HUES64 (cell line): Measurements from ENCODE around the gene CREB3L2.
A peak's percentile ranks its signal among the peaks of the same experiment; 100 is the strongest.
"Not testable (repeated sequence)": the region's sequence is repeated elsewhere in the genome, so short reads cannot be mapped to it uniquely, and the experiment has no call there.

Experiments
- H3K27ac ChIP-seq: 2 replicates; pipeline ENCODE4 v1.7.0; 2013; ENCODE audit warnings: low read depth, low read length, inconsistent platforms
- H3K27me3 ChIP-seq: 2 replicates; pipeline ENCODE4 v1.6.1; 2013; ENCODE audit warnings: mild to moderate bottlenecking, low read length; ENCODE audit not compliant: insufficient read depth
- H3K36me3 ChIP-seq: 2 replicates; pipeline ENCODE4 v1.6.1; 2013; ENCODE audit warnings: mild to moderate bottlenecking, low read length; ENCODE audit not compliant: insufficient read depth
- H3K4me1 ChIP-seq: 2 replicates; pipeline ENCODE4 v1.6.1; 2013; ENCODE audit warnings: mild to moderate bottlenecking, low read length, moderate library complexity; ENCODE audit not compliant: insufficient read depth
- H3K4me3 ChIP-seq: 2 replicates; pipeline ENCODE4 v1.5.1; 2013; ENCODE audit warnings: mild to moderate bottlenecking, low read length, moderate library complexity
- H3K9ac ChIP-seq: 2 replicates; pipeline ENCODE4 v1.6.1; 2013; ENCODE audit warnings: mild to moderate bottlenecking, low read depth, low read length
- H3K9me3 ChIP-seq: 2 replicates; pipeline ENCODE4 v1.6.1; 2013; ENCODE audit warnings: low read depth, low read length; ENCODE audit not compliant: insufficient read depth
- WGBS: fragments of 150-250, 120-280 bp; methylation state at CpG from one replicate; pipeline ENCODE4 v1.1.7; 2013; ENCODE audit warnings: missing lambda C conversion rate; 5-methylcytosine and 5-hydroxymethylcytosine counted together

The CREB3L2 gene

GRCh38 chr7:137968339-137968738 is 33.5 kb downstream of the CREB3L2 start:
- 97% methylated on average over 4 of the region's 4 CpGs for WGBS
- H3K9ac ChIP-seq, H3K9me3 ChIP-seq, H3K27ac ChIP-seq, H3K27me3 ChIP-seq, H3K36me3 ChIP-seq, H3K4me3 ChIP-seq: not testable (repeated sequence)
- H3K4me1 ChIP-seq = peaks cover 19% of the 10 kb centered on the region; the same call in 1 of the 2 replicates

DNA sequence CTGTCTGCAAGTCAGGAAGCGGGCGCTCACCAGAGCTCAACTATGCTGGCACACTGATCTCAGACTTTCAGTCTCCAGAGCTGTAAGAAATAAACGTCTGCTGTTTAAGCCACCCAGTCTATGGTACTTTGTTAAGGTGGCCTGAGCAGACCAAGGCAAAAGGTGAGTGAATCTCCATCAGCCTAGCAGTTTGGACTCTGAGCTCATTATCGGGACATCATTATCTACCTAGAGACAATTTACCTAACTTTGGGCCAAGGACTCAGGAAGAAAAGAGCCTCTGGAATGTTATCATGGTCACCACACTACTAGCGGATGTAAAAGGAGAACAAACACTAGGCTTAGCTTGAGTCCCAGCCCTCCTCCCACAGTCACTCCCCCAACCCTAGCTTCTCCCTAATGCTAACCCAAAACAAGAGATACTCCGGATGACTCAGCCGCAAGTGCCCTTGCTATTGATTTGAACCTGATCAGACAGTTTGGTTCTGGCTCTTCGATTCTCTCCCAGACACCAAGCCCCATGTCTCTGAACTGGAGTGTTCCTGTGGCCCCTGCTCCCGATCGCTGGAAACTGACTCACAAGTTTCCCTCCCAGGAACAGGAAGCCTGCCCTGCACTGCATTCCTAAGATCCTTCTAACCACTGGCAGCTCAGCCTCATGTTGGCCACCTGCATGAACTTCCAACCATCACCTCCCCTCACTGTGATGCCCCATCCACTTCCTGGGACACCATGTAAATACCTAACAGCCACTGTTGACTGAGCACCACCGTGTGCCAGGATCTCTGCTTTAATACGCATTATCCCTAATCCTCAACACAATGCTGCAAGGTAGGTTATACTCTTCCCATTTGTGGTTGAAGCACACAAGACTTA is 34.5 kb downstream of the CREB3L2 start:
- Histone ChIP-seq H3K27ac (peak overlapping the region; percentile 38; the same call in 1 of the 2 replicates), H3K4me1 (peaks cover 22% of the 10 kb centered on the region; the same call in 1 of the 2 replicates), H3K4me3 (no peak overlapping the region), H3K36me3 (no peaks in the 10 kb centered on the region), H3K9me3 (no peaks in the 10 kb centered on the region), H3K27me3 (no peaks in the 10 kb centered on the region), H3K9ac (no peak overlapping the region)
- 74% methylated on average over 12 of the region's 12 CpGs for WGBS

DNA sequence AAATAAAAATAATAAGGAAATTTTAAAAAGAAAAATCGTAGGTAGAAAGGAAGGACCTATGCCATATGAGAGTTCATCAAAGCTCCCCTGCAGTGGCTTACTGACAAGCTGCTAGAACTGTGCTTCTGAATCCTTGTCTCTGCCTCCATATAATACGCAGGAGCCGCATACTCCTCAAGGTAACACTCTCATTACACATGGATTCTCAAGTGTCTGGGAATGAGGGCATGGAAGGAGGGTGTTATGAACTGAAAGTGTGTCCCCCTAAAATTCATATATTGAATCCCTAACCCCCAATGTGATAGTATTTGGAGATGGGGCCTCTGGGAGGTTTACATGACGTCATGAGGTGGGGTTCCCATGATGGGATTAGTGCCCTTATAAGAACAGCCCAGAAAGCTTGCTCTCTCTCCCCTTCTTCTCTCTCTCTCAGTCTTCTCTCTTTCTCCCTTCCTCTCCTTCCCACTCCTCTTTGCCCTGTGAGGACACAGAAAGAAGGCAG is 35.2 kb downstream of the CREB3L2 start:
- 94% methylated on average over 3 of the region's 4 CpGs for WGBS
- Histone ChIP-seq H3K4me3 (no peak overlapping the region), H3K9me3 (no peaks in the 10 kb centered on the region), H3K4me1 (peaks cover 22% of the 10 kb centered on the region; the same call in 1 of the 2 replicates), H3K36me3 (no peaks in the 10 kb centered on the region), H3K9ac (no peak overlapping the region), H3K27me3 (no peaks in the 10 kb centered on the region), H3K27ac (peak overlapping the region; percentile 27; the same call in 1 of the 2 replicates)

GRCh38 chr7:137965942-137966640 is 35.8 kb downstream of the CREB3L2 start:
- peaks cover 22% of the 10 kb centered on the region; the same call in 1 of the 2 replicates for H3K4me1 ChIP-seq
- no peaks in the 10 kb centered on the region for H3K9me3 ChIP-seq
- 81% methylated on average over 2 of the region's 2 CpGs for WGBS
- no peaks in the 10 kb centered on the region for H3K27me3 ChIP-seq
- no peak overlapping the region for H3K9ac ChIP-seq
- no peak overlapping the region for H3K27ac ChIP-seq
- H3K4me3 ChIP-seq = no peak overlapping the region
- no peaks in the 10 kb centered on the region for H3K36me3 ChIP-seq

GRCh38 chr7:137964824-137965545 is 36.9 kb downstream of the CREB3L2 start:
- WGBS = 98% methylated on average over 14 of the region's 14 CpGs
- Histone ChIP-seq H3K9me3 (no peaks in the 10 kb centered on the region), H3K27ac (no peak overlapping the region)

GRCh38 chr7:137962875-137963507 is 38.9 kb downstream of the CREB3L2 start:
- Histone ChIP-seq H3K4me3 (no peak overlapping the region), H3K27ac (no peak overlapping the region), H3K27me3 (no peaks in the 10 kb centered on the region), H3K9ac (no peak overlapping the region), H3K36me3 (peaks cover 8% of the 10 kb centered on the region; the same call in 1 of the 2 replicates), H3K4me1 (peaks cover 22% of the 10 kb centered on the region; the same call in 1 of the 2 replicates), H3K9me3 (no peaks in the 10 kb centered on the region)
- 84% methylated on average over 6 of the region's 7 CpGs for WGBS

More at GRCh38 chr7:137964824-137965545, 36.9 kb downstream of the CREB3L2 start:
- Histone ChIP-seq H3K9ac (no peak overlapping the region), H3K4me1 (peaks cover 22% of the 10 kb centered on the region; the same call in 1 of the 2 replicates), H3K4me3 (no peak overlapping the region), H3K27me3 (no peaks in the 10 kb centered on the region), H3K36me3 (no peaks in the 10 kb centered on the region)

- WGBS = 85% methylated on average over 5 of the region's 5 CpGs
- no peaks in the 10 kb centered on the region for H3K9me3 ChIP-seq
- H3K9ac ChIP-seq = no peak overlapping the region
- peaks cover 20% of the 10 kb centered on the region for H3K4me1 ChIP-seq
- H3K27ac ChIP-seq = no peak overlapping the region
- no peak overlapping the region for H3K4me3 ChIP-seq
- H3K36me3 ChIP-seq = peaks cover 9% of the 10 kb centered on the region; the same call in 1 of the 2 replicates
- H3K27me3 ChIP-seq = no peaks in the 10 kb centered on the region
Observed at GRCh38 chr7:137962491-137962874, 39.4 kb downstream of the CREB3L2 start.

- peaks cover 9% of the 10 kb centered on the region; the same call in 1 of the 2 replicates for H3K36me3 ChIP-seq
- no peaks in the 10 kb centered on the region for H3K9me3 ChIP-seq
- no peak overlapping the region for H3K27ac ChIP-seq
- H3K4me1 ChIP-seq = peaks cover 19% of the 10 kb centered on the region
- no peaks in the 10 kb centered on the region for H3K27me3 ChIP-seq
- H3K4me3 ChIP-seq = no peak overlapping the region
- no peak overlapping the region for H3K9ac ChIP-seq
- 95% methylated on average over 11 of the region's 11 CpGs for WGBS
Observed at GRCh38 chr7:137961200-137962177, 40.4 kb downstream of the CREB3L2 start.

- WGBS = no CpG with 5 or more reads among the region's 1 CpG
- Histone ChIP-seq H3K4me1 (peaks cover 23% of the 10 kb centered on the region), H3K27ac (no peak overlapping the region), H3K4me3 (no peak overlapping the region), H3K9me3 (no peaks in the 10 kb centered on the region), H3K27me3 (no peaks in the 10 kb centered on the region), H3K36me3 (peaks cover 9% of the 10 kb centered on the region; the same call in 1 of the 2 replicates), H3K9ac (no peak overlapping the region)
Observed at GRCh38 chr7:137960020-137960419, 41.9 kb downstream of the CREB3L2 start.
